T-helper 1 cell treated with Interleukin-12 subunit alpha and Interleukin-12 subunit beta and Interleukin-4 antibody, amounts not matched to agents 30 μg/mL and 1 μg/mL, for 36 hours (primary cell): ENCODE results near the gene RNF40.
"Not testable (repeated sequence)": the region's sequence is repeated elsewhere in the genome, so short reads cannot be mapped to it uniquely, and the experiment has no call there.

Source experiments
- H3K27ac Mint-ChIP-seq: one replicate; pipeline ENCODE4 v1.8.0; 2021; ENCODE audit warnings: mild to moderate bottlenecking, mixed read lengths
- H3K27me3 Mint-ChIP-seq: one replicate; pipeline ENCODE4 v1.8.0; 2021; ENCODE audit warnings: low read depth, mixed read lengths
- H3K36me3 Mint-ChIP-seq: one replicate; pipeline ENCODE4 v1.8.0; 2021; ENCODE audit warnings: low read depth, mixed read lengths
- H3K4me1 Mint-ChIP-seq: one replicate; pipeline ENCODE4 v1.8.0; 2021; ENCODE audit warnings: low read depth, mixed read lengths
- H3K4me3 Mint-ChIP-seq: one replicate; pipeline ENCODE4 v1.8.0; 2021; ENCODE audit warnings: mild to moderate bottlenecking, moderate library complexity, mixed read lengths
- H3K9me3 Mint-ChIP-seq: one replicate; pipeline ENCODE4 v1.8.0; 2021; ENCODE audit warnings: mixed read lengths

RNF40 gene

DNA sequence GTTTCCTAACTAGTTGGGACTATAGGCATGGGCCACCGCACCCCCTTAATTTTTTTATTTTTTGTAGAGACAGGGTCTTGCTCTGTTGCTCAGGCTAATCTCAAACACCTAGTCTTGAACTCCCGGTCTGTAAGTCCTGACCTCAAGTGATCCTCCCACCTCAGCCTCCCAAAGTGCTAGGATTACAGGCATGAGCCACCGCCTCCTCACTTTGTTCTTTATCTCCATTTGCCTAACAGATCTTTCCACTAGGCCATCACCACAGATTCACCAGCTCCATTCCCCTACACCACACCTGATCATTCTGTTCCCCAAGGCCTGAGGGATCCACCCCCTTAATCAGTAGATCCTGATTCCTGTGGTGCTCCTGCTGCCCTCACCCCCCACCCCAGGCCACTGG lies 32.5 kb downstream of the RNF40 start:
- Mint-ChIP-seq H3K9me3 (no peaks in the 10 kb centered on the region), H3K27ac (no peak overlapping the region), H3K4me1 (no peaks in the 10 kb centered on the region), H3K36me3 (no peaks in the 10 kb centered on the region), H3K4me3 (no peak overlapping the region), H3K27me3 (peaks cover 7% of the 10 kb centered on the region)

DNA sequence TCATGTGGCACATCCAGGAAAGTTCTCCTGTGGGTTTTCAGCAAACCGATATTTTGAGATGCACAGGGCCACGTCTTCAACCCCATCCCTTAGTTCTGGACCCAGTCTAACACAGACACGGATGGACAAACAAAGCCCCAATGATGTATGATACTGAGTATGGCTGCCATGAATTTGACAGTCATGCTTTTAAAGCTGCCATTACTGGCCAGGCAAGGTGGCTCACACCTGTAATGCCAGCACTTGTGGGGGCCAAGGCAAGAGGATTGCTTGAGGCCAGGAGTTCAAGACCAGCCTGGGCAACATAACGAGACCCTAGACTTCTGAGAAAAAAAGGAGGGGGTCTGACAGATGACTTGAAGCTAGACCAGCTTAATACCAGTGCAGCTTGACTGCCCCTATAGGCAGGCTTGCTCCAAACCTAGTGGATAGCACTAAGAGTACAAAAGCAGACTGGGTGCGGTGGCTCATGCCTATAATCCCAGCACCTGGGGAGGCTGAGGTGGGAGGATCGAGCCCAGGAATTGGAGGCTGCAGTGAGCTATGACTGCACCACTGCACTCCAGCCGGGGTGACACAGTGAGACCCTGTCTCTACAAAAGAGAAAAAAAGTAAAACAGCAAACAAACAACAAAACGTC lies 35.7 kb downstream of the RNF40 start:
- Mint-ChIP-seq H3K4me1 (peaks cover 2% of the 10 kb centered on the region), H3K9me3 (no peaks in the 10 kb centered on the region), H3K27me3 (peaks cover 3% of the 10 kb centered on the region), H3K27ac (no peak overlapping the region), H3K36me3 (no peaks in the 10 kb centered on the region), H3K4me3 (no peak overlapping the region)

DNA sequence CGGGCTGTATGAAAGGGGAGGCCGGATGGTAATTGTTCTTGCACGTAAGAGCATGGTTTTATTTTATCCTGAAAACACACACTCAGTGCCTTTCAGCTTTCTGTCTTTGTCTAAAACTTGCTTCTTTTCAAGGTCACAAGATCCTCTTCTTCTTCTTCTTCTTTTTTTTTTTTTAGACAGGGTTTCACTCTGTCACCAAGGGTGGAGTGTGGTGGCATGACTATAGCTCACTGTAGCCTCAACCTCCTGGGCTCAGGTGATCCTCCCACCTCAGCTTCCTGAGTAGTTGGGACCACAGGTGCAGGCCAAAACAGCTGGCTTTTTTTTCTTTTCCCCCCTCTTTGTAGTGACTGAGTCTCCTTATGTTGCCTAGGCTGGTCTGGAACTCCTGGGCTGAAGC lies 40.8 kb downstream of the RNF40 start:
- Mint-ChIP-seq H3K36me3 (peaks cover 6% of the 10 kb centered on the region), H3K27me3 (peaks cover 14% of the 10 kb centered on the region), H3K4me3 (no peak overlapping the region), H3K9me3 (no peaks in the 10 kb centered on the region), H3K27ac (no peak overlapping the region), H3K4me1 (peaks cover 22% of the 10 kb centered on the region)

DNA sequence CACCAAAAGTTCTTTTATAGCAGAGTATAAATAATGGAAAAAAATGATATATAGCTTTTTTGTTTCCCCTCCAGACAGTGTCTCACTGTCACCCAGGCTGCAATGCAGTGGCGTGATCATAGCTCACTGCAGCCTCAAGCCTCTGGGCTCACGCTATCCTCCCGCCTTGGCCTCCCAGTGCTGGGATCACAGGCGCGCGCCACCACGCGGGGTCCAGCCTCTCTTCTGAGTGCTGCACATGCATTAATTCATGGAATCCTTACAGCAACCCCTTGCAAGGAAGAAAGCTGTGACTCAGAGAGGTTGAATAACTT lies 42.9 kb downstream of the RNF40 start:
- H3K27ac Mint-ChIP-seq = no peak overlapping the region
- peaks cover 6% of the 10 kb centered on the region for H3K36me3 Mint-ChIP-seq
- H3K4me1 Mint-ChIP-seq = peaks cover 22% of the 10 kb centered on the region
- H3K4me3 Mint-ChIP-seq = peak overlapping the region; percentile 86
- H3K9me3 Mint-ChIP-seq = no peaks in the 10 kb centered on the region
- H3K27me3 Mint-ChIP-seq = peaks cover 16% of the 10 kb centered on the region

DNA sequence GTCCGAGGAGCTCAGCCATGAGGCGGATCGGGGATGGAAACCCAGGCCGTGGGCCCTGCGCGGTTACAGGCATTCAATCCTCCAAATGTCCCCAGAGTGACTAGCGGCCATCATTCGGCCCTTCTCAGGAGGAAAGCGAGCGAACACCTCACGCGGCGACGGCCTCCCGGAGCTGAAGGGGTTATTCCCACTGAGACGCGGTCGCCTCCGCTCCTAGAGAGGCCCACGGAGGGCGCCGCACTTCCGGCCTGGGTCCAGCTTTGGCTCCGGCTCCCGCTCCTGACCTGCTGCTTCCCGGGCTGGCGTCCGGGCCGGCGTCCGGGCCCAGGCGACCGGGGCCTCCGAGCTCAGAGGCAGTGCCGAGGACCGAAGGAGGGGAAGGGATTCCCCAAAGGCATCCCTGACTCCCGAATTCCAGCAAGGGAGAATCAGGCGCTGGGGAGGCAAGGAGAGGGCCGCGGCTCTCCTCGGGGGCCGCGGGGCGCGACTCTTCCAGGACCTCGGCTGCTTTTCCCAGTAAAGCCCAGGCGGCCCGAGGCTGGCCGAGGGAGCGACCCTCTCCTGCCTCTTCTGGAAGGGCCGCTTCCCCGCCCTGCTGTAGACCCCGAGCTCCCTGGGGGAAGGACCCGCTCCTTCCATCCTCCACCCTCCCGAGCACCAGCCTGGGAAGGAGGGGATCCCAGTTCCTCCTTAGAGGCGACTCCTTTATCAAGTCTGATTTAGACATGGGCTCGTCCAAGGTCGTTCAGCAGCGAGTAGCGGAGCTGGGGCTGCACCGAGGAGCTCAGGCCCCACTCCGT lies 43.4 kb downstream of the RNF40 start:
- Mint-ChIP-seq H3K4me1 (peaks cover 22% of the 10 kb centered on the region), H3K9me3 (no peaks in the 10 kb centered on the region), H3K27ac (no peak overlapping the region), H3K4me3 (peak overlapping the region; percentile 86), H3K27me3 (peaks cover 14% of the 10 kb centered on the region), H3K36me3 (peaks cover 6% of the 10 kb centered on the region)

DNA sequence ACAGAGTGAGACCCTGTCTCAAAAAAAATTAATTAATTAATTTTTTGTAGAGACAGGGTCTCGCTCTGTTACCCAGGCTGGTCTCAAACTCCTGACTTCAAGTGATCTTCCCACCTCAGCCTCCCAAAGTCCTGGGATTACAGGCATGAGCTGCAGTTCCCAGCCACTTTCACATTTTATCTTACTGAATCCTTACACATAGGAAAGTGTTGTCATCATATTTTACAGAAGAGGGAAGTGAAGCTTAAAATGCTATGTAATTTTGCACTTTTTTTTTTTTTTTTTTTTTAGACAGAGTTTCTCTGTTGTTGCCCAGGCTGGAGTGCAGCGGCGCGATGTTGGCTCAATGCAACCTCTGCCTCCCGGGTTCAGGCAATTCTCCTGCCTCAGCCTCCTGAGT lies 46.0 kb downstream of the RNF40 start:
- H3K9me3 Mint-ChIP-seq = no peaks in the 10 kb centered on the region
- no peak overlapping the region for H3K27ac Mint-ChIP-seq
- H3K36me3 Mint-ChIP-seq = peaks cover 6% of the 10 kb centered on the region
- H3K27me3 Mint-ChIP-seq = peaks cover 14% of the 10 kb centered on the region
- H3K4me3 Mint-ChIP-seq = no peak overlapping the region
- peaks cover 17% of the 10 kb centered on the region for H3K4me1 Mint-ChIP-seq

DNA sequence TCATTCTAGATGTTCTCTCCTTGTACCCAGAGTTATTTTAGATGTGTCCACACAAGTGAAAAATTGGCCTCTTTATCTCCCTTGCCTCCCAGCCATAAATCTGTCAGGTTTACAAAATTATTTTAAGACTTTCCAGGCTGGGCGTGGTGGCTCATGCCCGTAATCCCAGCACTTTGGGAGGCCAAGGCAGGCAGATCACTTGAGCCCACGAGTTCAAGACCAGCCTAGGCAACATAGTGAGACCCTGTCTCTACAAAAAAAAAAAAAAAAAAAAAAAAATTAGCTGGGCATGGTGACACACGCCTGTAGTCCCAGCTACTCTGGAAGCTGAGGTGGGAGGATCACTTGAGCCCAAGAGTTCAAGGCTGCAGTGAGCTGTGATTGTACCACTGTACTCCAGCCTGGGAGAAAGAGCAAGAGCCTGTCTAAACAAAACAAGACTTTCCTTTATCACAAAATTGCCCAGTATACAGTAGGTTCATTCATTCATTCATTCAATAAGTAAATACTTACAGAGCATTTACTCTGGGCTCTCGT lies 46.8 kb downstream of the RNF40 start:
- not testable (repeated sequence) for H3K9me3 Mint-ChIP-seq, H3K36me3 Mint-ChIP-seq, H3K4me3 Mint-ChIP-seq, H3K27ac Mint-ChIP-seq
- peaks cover 17% of the 10 kb centered on the region for H3K4me1 Mint-ChIP-seq
- peaks cover 14% of the 10 kb centered on the region for H3K27me3 Mint-ChIP-seq

DNA sequence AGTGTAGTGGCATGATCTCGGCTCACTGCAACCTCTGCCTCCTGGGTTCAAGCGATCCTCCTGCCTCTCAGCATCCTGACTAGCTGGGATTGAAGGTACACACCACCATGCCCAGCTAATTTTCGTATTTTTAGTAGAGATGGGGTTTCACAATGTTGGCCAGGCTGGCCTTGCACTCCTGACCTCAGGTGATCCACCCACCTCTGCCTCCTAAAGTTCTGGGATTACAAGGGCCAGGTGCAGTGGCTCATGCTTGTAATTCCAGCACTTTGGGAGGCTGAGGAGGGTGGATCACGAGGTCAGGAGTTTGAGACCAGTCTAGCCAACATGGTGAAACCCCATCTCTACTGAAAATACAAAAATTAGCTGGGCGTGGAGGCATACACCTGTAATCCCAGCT lies 47.6 kb downstream of the RNF40 start:
- Mint-ChIP-seq H3K4me1 (peaks cover 20% of the 10 kb centered on the region), H3K27me3 (peaks cover 14% of the 10 kb centered on the region)
- H3K27ac Mint-ChIP-seq, H3K9me3 Mint-ChIP-seq, H3K4me3 Mint-ChIP-seq, H3K36me3 Mint-ChIP-seq: not testable (repeated sequence)

DNA sequence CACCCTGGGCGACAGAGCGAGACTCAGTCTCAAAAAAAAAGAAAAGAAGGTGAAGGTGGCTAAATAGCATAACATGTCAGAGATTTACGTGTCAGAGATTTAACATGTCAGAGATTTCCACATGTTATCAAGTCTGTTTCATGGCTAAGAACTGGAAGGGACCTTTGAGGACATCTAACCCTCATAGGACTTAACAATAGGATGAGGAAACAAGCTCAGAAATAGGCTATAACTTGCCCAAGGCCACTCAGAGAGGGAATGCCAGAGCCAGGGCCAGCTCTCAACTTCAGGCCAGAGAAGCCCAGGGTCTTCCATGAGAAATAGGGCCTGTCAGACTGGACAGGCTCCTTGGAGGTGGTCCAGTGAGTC lies 51.7 kb downstream of the RNF40 start:
- peaks cover 11% of the 10 kb centered on the region for H3K4me1 Mint-ChIP-seq
- H3K27ac Mint-ChIP-seq = peak overlapping the region; percentile 80
- peak overlapping the region; percentile 93 for H3K4me3 Mint-ChIP-seq
- no peaks in the 10 kb centered on the region for H3K9me3 Mint-ChIP-seq
- H3K36me3 Mint-ChIP-seq = no peaks in the 10 kb centered on the region
- peaks cover 3% of the 10 kb centered on the region for H3K27me3 Mint-ChIP-seq

DNA sequence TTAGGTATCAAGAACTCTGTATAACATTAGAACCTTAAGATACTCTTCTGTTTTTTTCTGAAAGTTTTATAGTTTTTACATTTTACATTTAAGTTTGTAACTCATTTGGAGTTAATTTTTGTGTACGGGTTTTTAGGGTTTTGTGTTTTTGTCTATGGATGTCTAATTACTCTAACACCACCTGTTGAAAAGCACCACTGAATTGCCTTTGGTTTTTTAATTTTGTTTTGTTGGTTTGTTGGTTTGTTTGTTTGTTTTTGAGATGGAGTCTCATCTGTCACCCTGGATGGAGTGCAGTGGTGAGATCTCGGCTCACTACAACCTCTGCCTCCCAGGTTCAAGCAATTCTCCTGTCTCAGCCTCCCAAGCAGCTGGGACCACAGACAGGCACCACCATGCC lies 54.6 kb downstream of the RNF40 start:
- Mint-ChIP-seq H3K27me3 (no peaks in the 10 kb centered on the region), H3K36me3 (no peaks in the 10 kb centered on the region), H3K27ac (no peak overlapping the region), H3K9me3 (no peaks in the 10 kb centered on the region), H3K4me1 (peaks cover 11% of the 10 kb centered on the region), H3K4me3 (no peak overlapping the region)

DNA sequence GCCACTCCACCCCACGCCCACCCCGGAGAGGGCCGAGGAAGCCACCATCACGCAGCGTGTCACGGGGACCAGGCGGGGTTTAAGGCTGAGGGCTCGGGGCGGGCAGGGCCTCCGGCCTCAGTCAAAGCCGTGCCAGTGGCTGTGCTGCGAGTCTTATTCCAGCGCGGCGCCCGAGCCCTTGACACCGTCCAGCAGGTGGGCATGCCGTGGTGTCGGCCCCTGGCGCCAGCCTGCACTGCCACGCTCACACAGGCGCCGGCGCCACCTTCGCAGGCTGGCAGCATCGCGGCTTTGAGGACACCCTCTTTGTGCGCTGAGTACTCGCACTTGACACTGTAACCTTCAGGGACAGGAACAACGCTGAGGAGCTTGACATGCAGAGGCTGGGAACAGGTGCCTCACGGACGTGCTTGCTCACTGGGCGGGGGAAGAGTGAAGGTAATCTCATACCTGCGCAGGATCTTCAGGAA lies 58.9 kb downstream of the RNF40 start:
- no peaks in the 10 kb centered on the region for H3K27me3 Mint-ChIP-seq
- H3K27ac Mint-ChIP-seq = no peak overlapping the region
- H3K4me3 Mint-ChIP-seq = no peak overlapping the region
- H3K36me3 Mint-ChIP-seq = no peaks in the 10 kb centered on the region
- no peaks in the 10 kb centered on the region for H3K9me3 Mint-ChIP-seq
- peaks cover 3% of the 10 kb centered on the region for H3K4me1 Mint-ChIP-seq

DNA sequence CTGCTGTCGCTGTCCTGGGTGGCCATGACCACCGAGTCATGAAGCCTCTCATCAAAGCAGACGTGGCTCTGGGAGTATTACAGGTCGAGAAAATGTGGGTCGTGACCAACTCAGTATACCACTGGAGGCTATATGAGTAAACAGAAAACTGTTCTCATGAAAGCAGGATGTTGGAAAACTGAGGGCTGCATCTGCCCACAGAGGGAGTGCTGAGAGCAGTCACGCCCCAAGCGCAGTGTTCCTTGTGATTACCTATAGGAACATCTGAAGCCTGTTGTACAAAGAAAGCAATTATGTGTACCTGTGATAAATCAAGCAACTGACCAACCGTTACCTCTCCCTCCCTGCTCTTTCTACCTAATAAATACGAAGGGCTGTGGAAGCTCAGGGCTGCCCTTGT lies 59.3 kb downstream of the RNF40 start:
- H3K36me3 Mint-ChIP-seq, H3K4me3 Mint-ChIP-seq, H3K27me3 Mint-ChIP-seq, H3K4me1 Mint-ChIP-seq, H3K27ac Mint-ChIP-seq, H3K9me3 Mint-ChIP-seq: not testable (repeated sequence)

DNA sequence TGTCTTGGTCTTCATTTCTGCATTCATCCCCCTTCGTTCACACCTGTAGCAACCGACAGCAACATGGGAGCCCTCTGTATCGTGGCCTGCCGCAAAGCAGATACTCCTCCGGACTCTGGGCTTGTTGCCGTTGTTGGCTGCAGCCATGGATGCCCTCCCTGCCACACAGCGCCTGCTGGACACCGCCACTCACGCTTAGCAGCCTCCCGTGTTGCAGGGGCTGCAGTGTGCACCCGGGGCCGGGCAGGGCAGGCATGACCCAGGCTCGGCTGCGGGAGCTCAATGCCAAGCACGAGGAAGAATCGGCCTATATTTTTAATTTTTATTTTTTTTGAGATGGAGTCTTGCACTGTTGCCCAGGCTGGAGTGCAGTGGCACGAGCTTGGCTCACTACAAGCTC lies 59.8 kb downstream of the RNF40 start:
- Mint-ChIP-seq H3K4me1 (peaks cover 3% of the 10 kb centered on the region), H3K27me3 (no peaks in the 10 kb centered on the region), H3K36me3 (no peaks in the 10 kb centered on the region), H3K9me3 (no peaks in the 10 kb centered on the region), H3K27ac (no peak overlapping the region), H3K4me3 (no peak overlapping the region)
